K562 (cell line): ENCODE results near the gene NUP188. TPM values are rescaled to one million over a fixed set of nuclear protein-coding genes. Genes with fewer than 3 reads are reported as not detected.

Source experiments
- ATF3 ChIP-seq, 2 experiments: fragments of 450-650 bp in 1 of 2; sonication (generic) in 1 of 2; formaldehyde crosslinking in 1 of 2; IDR thresholded peaks in 1 of 2; conservative IDR thresholded peaks in 1 of 2; 2 replicates each; pipeline versions ENCODE4 v1.6.1 to v1.8.1; 2016 to 2023; ENCODE audit warnings: mild to moderate bottlenecking in 2 of 2, moderate library complexity in 2 of 2, inconsistent platforms in 1 of 2, missing genetic modification reagents in 1 of 2
- BCLAF1 ChIP-seq, 2 experiments: fragments of 450-650 bp in 1 of 2; IDR thresholded peaks; 2 replicates each; pipeline ENCODE4 v1.6.1; 2011 to 2017; ENCODE audit warnings: low read depth in 2 of 2, antibody characterized with exemption in 1 of 2, borderline replicate concordance in 1 of 2, low read length in 1 of 2, mild to moderate bottlenecking in 1 of 2, mixed read lengths in 1 of 2; ENCODE audit not compliant: control insufficient read depth in 1 of 2
- BMI1 ChIP-seq: fragments of 150-350 bp; IDR thresholded peaks from 2 replicates; pipeline ENCODE4 v1.6.1; 2014; ENCODE audit warnings: low read length
- ETV1 ChIP-seq: fragments of 450-650 bp; conservative IDR thresholded peaks from 2 replicates; pipeline ENCODE4 v1.6.1; 2016; ENCODE audit warnings: missing genetic modification characterization, control low read depth, low read depth, missing compliant biosample characterization
- HBP1 ChIP-seq: fragments of 450-650 bp; formaldehyde crosslinking; IDR thresholded peaks from 2 replicates; pipeline ENCODE4 v1.4.0; 2022; ENCODE audit warnings: missing genetic modification characterization
- HLTF ChIP-seq: fragments of 450-650 bp; IDR thresholded peaks from 2 replicates; pipeline ENCODE4 v1.6.1; 2016
- HNRNPK ChIP-seq: fragments of 200-400 bp; formaldehyde crosslinking; IDR thresholded peaks from one replicate; pipeline ENCODE4 v1.6.1; 2018; ENCODE audit warnings: mild to moderate bottlenecking, low read depth, low read length; ENCODE audit not compliant: poor library complexity, severe bottlenecking
- KLF6 ChIP-seq: fragments of 250-450 bp; sonication (Bioruptor Pico); IDR thresholded peaks from 2 replicates; pipeline ENCODE4 v1.4.0; 2020; ENCODE audit warnings: mild to moderate bottlenecking, moderate library complexity, borderline replicate concordance
- MCM7 ChIP-seq, 2 experiments: fragments of 450-650 bp; IDR thresholded peaks; 2 replicates each; pipeline ENCODE4 v1.6.1; 2016 to 2018
- MEF2A ChIP-seq: IDR thresholded peaks from 2 replicates; pipeline ENCODE4 v1.6.1; 2011; ENCODE audit warnings: low read depth, mild to moderate bottlenecking, low read length, moderate library complexity; ENCODE audit not compliant: control insufficient read depth
- MXD1 ChIP-seq: fragments of 250-450 bp; sonication (Bioruptor Pico); IDR thresholded peaks from 2 replicates; pipeline ENCODE4 v1.8.0; 2021; ENCODE audit warnings: borderline replicate concordance, mild to moderate bottlenecking, moderate library complexity; ENCODE audit not compliant: poor library complexity, severe bottlenecking
- NBN ChIP-seq: fragments of 450-650 bp; IDR thresholded peaks from 2 replicates; pipeline ENCODE4 v1.6.1; 2016; ENCODE audit warnings: low read depth, mild to moderate bottlenecking
- RFX1 ChIP-seq: fragments of 450-650 bp; IDR thresholded peaks from 2 replicates; pipeline ENCODE4 v1.6.1; 2016; ENCODE audit warnings: mild to moderate bottlenecking, moderate library complexity
- SP2 ChIP-seq: IDR thresholded peaks from 2 replicates; pipeline ENCODE4 v1.6.1; 2011; ENCODE audit warnings: mild to moderate bottlenecking, low read depth, low read length, moderate library complexity; ENCODE audit not compliant: poor library complexity, severe bottlenecking; ENCODE audit errors: extremely low read depth
- SREBF1 ChIP-seq: fragments of 150-350 bp; IDR thresholded peaks from 2 replicates; pipeline ENCODE4 v1.6.1; 2014; ENCODE audit warnings: antibody characterized with exemption, low read depth, low read length, borderline replicate concordance
- TFAM ChIP-seq: fragments of 250-450 bp; sonication (Bioruptor Pico); conservative IDR thresholded peaks from 2 replicates; pipeline ENCODE4 v1.5.0; 2021; ENCODE audit warnings: mild to moderate bottlenecking, moderate library complexity
- USF2 ChIP-seq: sonication (generic); formaldehyde crosslinking; IDR thresholded peaks from 2 replicates; pipeline ENCODE4 v1.5.0; 2020; ENCODE audit warnings: missing genetic modification reagents
- XRCC4 ChIP-seq: IDR thresholded peaks from one replicate; pipeline ENCODE4 v1.6.1; 2011; ENCODE audit not compliant: insufficient read depth, insufficient read length; ENCODE audit errors: extremely low read depth
- YBX1 ChIP-seq: fragments of 450-650 bp; IDR thresholded peaks from 2 replicates; pipeline ENCODE4 v1.7.1; 2016; ENCODE audit warnings: mild to moderate bottlenecking
- ZNF561 ChIP-seq: fragments of 450-650 bp; formaldehyde crosslinking; conservative IDR thresholded peaks from 2 replicates; pipeline ENCODE4 v1.4.0; 2020; ENCODE audit warnings: mild to moderate bottlenecking, moderate library complexity
- ZNF766 ChIP-seq: fragments of 200-800 bp; sonication (Bioruptor generic); conservative IDR thresholded peaks from 2 replicates; pipeline ENCODE4 v1.6.1; 2016; ENCODE audit warnings: missing genetic modification characterization, missing compliant biosample characterization
- polyA plus RNA-seq, 8 experiments: library from polyadenylated mRNA; depleted of rRNA in 4 of 8; stranded (reverse) in 5 of 8; unstranded in 3 of 8; fragments of >200 nt; fragmentation: Nextera tagmentation in 2 of 8; fragmentation: Illumina TruSeq in 1 of 8; extraction: Ambion mirVana in 2 of 8; extraction: Trizol in 1 of 8; gene quantifications; 2 replicates each; pipeline versions ENCODE4 v1.2.1 to v1.2.3, GENCODE V29; 2011 to 2014; ENCODE audit warnings: inconsistent platforms in 1 of 8, missing spikeins in 1 of 8
- total RNA-seq, 7 experiments: library from RNA; depleted of rRNA in 6 of 7; stranded (reverse); fragments of >200 nt in 6 of 7; fragmentation: Illumina TruSeq in 2 of 7; extraction: Trizol in 2 of 7; gene quantifications; 2 replicates each; pipeline versions ENCODE4 v1.2.1 to v1.2.3, GENCODE V29; 2011 to 2021; ENCODE audit warnings: low replicate concordance in 1 of 7

Gene NUP188
- total and polyA plus RNA-seq, 9 of the 15 experiments (the other 6 are each of a cell fraction or from before 2014, with no cell fraction given), result 11.7 to 135 (median 70.6) TPM

- TF ChIP-seq USF2 (CRISPR knock-in tag), result no peak
- no peak for TF ChIP-seq HNRNPK
- TF ChIP-seq HLTF, result no peak
- no peak for TF ChIP-seq MCM7 (IDR thresholded peaks at IDR 0.05)
- no peak for TF ChIP-seq BMI1
- no peak for TF ChIP-seq YBX1
- no peak for TF ChIP-seq ZNF561 (CRISPR knock-in tag)
- TF ChIP-seq ZNF766 (CRISPR knock-in tag), result no peak
- TF ChIP-seq NBN, result no peak
- no peak for TF ChIP-seq BCLAF1 (IDR thresholded peaks at IDR 0.05; ENCODE audit: borderline replicate concordance in 1 of 2, control insufficient read depth in 1 of 2, low read depth in 2 of 2, low read length in 1 of 2)
- TF ChIP-seq ATF3 (IDR thresholded peaks at IDR 0.05), result no peak
- TF ChIP-seq ATF3 (CRISPR knock-in tag; conservative IDR thresholded peaks at IDR 0.05), result no peak
- TF ChIP-seq HBP1, result no peak
- TF ChIP-seq MXD1 (CRISPR knock-in tag), result no peak
- TF ChIP-seq XRCC4, result no peak
- no peak for TF ChIP-seq TFAM
- no peak for TF ChIP-seq SREBF1
- no peak for TF ChIP-seq ETV1
- TF ChIP-seq MEF2A, result no peak
- no peak for TF ChIP-seq SP2
- TF ChIP-seq KLF6, result no peak
- TF ChIP-seq RFX1, result no peak
Measured at GRCh38 chr9:129006328-129007034, 59.0 kb downstream of the NUP188 start (continued).
